Osteocyte (in vitro differentiated cells): ENCODE measurements around the gene AGRN. TPM values are rescaled to one million over a fixed set of nuclear protein-coding genes. Genes with fewer than 3 reads are reported as not detected.
"Not testable (repeated sequence)": the region's sequence is repeated elsewhere in the genome, so short reads cannot be mapped to it uniquely, and the experiment has no call there.

Source experiments
- DNase-seq: peaks from one replicate; pipeline ENCODE4 v3.0.0; 2021; ENCODE audit warnings: mixed read lengths; ENCODE audit not compliant: unreplicated experiment; ENCODE audit errors: extremely low spot score
- H3K27ac Mint-ChIP-seq: one replicate; pipeline ENCODE4 v1.8.0; 2021; ENCODE audit warnings: mild to moderate bottlenecking, mixed read lengths; ENCODE audit not compliant: unreplicated experiment
- H3K27me3 Mint-ChIP-seq: one replicate; pipeline ENCODE4 v1.8.0; 2021; ENCODE audit warnings: mixed read lengths; ENCODE audit not compliant: unreplicated experiment
- H3K36me3 Mint-ChIP-seq: one replicate; pipeline ENCODE4 v1.8.0; 2021; ENCODE audit warnings: mixed read lengths; ENCODE audit not compliant: unreplicated experiment
- H3K4me1 Mint-ChIP-seq: one replicate; pipeline ENCODE4 v1.8.0; 2021; ENCODE audit warnings: mixed read lengths; ENCODE audit not compliant: unreplicated experiment
- H3K4me3 Mint-ChIP-seq: one replicate; pipeline ENCODE4 v1.8.0; 2021; ENCODE audit warnings: mild to moderate bottlenecking, moderate library complexity, mixed read lengths; ENCODE audit not compliant: unreplicated experiment
- H3K9me3 Mint-ChIP-seq: one replicate; pipeline ENCODE4 v1.8.0; 2021; ENCODE audit warnings: mixed read lengths; ENCODE audit not compliant: unreplicated experiment
- CTCF ChIP-seq: fragments of 200-600 bp; sonication (generic); IDR thresholded peaks from 2 replicates; pipeline ENCODE4 v1.5.0; 2021; ENCODE audit warnings: antibody characterized with exemption, mild to moderate bottlenecking, moderate library complexity
- total RNA-seq: library from RNA; stranded (reverse); gene quantifications from 2 replicates; pipeline ENCODE4 v1.2.1, GENCODE V29; 2021

Gene AGRN
- total RNA-seq, 1 donor from 2014 or later: 191 TPM

GRCh38 chr1:1099506-1100183, 79.7 kb downstream of the AGRN start:
- Mint-ChIP-seq H3K27me3 (no peaks in the 10 kb centered on the region), H3K4me3 (no peak overlapping the region), H3K9me3 (peaks cover 8% of the 10 kb centered on the region), H3K36me3 (peaks cover 3% of the 10 kb centered on the region), H3K4me1 (no peaks in the 10 kb centered on the region), H3K27ac (no peak overlapping the region)
- TF ChIP-seq CTCF: no peak
- no peak for DNase-seq

- H3K4me3 Mint-ChIP-seq: no peak overlapping the region
- no peak overlapping the region for H3K27ac Mint-ChIP-seq
- peaks cover 3% of the 10 kb centered on the region for H3K36me3 Mint-ChIP-seq
- no peaks in the 10 kb centered on the region for H3K27me3 Mint-ChIP-seq
- H3K4me1 Mint-ChIP-seq: no peaks in the 10 kb centered on the region
- peaks cover 8% of the 10 kb centered on the region for H3K9me3 Mint-ChIP-seq
- peak; percentile 44 for DNase-seq
- TF ChIP-seq CTCF: no peak
These were observed 80.4 kb downstream of the AGRN start for GRCh38 chr1:1100296-1100695.

- Mint-ChIP-seq H3K9me3 (peaks cover 8% of the 10 kb centered on the region), H3K4me3 (no peak overlapping the region), H3K36me3 (peaks cover 5% of the 10 kb centered on the region), H3K4me1 (no peaks in the 10 kb centered on the region), H3K27me3 (no peaks in the 10 kb centered on the region), H3K27ac (no peak overlapping the region)
- no peak for DNase-seq
- TF ChIP-seq CTCF: no peak
These were observed 81.6 kb downstream of the AGRN start for GRCh38 chr1:1101503-1101902.

GRCh38 chr1:1104152-1104551, 84.2 kb downstream of the AGRN start:
- not testable (repeated sequence) for DNase-seq, H3K4me1 Mint-ChIP-seq, H3K27me3 Mint-ChIP-seq, H3K36me3 Mint-ChIP-seq, H3K9me3 Mint-ChIP-seq, H3K27ac Mint-ChIP-seq, H3K4me3 Mint-ChIP-seq

Other genes starting within 250 kb of the AGRN start
- 16.6 and 19.5 TPM in 2 replicates for gene SAMD11, start 96.2 kb upstream of the AGRN start, total RNA-seq
- gene NOC2L, start 60.9 kb upstream of the AGRN start, total RNA-seq: 60.5 and 63.3 TPM in 2 replicates
- 26.6 and 31.7 TPM in 2 replicates for gene KLHL17, start 59.5 kb upstream of the AGRN start, total RNA-seq
- 0.21 TPM in 2 replicates for gene PLEKHN1, start 53.6 kb upstream of the AGRN start, total RNA-seq
- 0.13 TPM in 1 of 2 replicates, not detected in the other for gene PERM1, start 38.0 kb upstream of the AGRN start, total RNA-seq
- gene HES4, start 20.0 kb upstream of the AGRN start, total RNA-seq: 75.0 and 79.2 TPM in 2 replicates
- gene ISG15, start 6.6 kb upstream of the AGRN start, total RNA-seq: 29.3 and 30.6 TPM in 2 replicates
- not detected in 2 replicates for gene RNF223, start 54.2 kb downstream of the AGRN start, total RNA-seq
- gene C1orf159, start 96.0 kb downstream of the AGRN start, total RNA-seq: 16.9 and 17.9 TPM in 2 replicates
- not detected in 2 replicates for gene TTLL10, start 153.8 kb downstream of the AGRN start, total RNA-seq
- not detected in 2 replicates for gene TNFRSF18, start 186.5 kb downstream of the AGRN start, total RNA-seq
- 0.19 TPM in 1 of 2 replicates, not detected in the other for gene TNFRSF4, start 194.0 kb downstream of the AGRN start, total RNA-seq
- gene SDF4, start 211.9 kb downstream of the AGRN start, total RNA-seq: 196 and 200 TPM in 2 replicates
- 38.6 and 39.8 TPM in 2 replicates for gene B3GALT6, start 212.1 kb downstream of the AGRN start, total RNA-seq
- 3.6 and 3.8 TPM in 2 replicates for gene C1QTNF12, start 226.6 kb downstream of the AGRN start, total RNA-seq